NCI-H345 (cell line): ENCODE measurements around the gene ETV7.
A peak's percentile ranks its signal among the peaks of the same experiment; 100 is the strongest.
"Not testable (repeated sequence)": the region's sequence is repeated elsewhere in the genome, so short reads cannot be mapped to it uniquely, and the experiment has no call there.

Experiments
- DNase-seq: peaks from one replicate; lab custom pipeline; 2025; lab: John Stamatoyannopoulos, UW

Gene ETV7

DNA sequence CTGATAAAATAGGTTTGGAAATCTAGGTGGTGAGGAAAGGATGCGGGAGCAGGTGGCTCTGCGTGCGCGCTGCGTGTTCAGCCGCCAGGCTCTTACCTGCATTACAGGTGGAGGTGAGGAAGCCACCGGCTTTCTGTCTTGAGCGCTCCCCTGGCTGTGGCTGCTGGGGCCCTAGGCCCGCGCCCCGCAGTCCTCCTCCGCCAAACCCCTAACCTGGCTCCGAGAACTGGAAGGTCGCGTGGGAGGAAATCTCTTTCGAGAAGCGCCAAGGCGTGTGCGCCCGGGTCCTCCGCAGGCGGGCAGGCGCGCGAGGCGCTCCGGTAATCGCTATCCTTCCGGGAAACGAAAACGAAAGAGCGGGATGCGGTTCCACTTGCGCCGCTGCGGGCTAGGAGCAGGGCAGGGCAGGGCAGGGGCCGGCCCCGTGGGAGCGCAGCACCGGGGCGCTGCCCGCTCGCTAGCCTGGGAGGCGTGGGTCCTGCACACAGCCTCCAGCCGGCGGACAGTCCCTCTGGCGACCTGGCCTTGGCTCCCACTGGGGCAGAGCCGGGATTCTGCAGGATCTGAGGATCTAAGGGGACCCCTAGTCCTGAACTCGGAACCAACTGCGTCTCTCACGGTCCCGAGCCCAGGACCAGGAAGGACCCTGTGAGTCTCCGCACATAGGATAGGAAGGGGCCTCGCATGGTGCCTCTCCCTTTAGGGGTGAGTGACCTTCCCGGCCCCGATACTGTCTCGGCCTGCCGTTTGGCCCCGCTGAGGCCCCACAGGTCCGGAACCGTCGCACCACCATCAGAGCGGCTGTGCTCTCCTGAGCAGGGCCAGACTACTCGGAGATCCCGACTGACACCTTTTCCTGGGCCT is at the start of gene ETV7:
Gene ETV7 (minus strand): TSS at position 230 of the 864 bp plus-strand sequence. CDS start 128 bp downstream, at position 102.
- DNase-seq: no peak

DNA sequence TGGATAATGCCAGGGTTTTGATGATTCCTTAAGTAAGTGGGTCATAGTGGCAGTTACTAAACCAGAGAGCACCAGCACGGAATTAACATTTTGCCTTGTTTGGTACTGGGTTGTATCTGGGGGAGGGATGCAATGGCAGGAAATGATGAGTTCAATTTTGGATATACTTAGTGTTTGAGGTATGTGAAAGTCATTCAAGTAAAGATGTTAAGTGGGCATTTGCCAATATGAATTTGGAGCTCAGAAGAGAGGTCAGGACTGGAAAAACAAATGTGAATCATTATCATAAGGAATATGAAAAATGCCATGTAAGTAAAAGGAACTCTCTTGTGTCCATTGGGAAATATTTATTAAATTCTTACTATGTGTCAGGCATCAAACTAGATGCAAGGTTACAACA is 49.0 kb upstream of the ETV7 start:
- DNase-seq: no peak

DNA sequence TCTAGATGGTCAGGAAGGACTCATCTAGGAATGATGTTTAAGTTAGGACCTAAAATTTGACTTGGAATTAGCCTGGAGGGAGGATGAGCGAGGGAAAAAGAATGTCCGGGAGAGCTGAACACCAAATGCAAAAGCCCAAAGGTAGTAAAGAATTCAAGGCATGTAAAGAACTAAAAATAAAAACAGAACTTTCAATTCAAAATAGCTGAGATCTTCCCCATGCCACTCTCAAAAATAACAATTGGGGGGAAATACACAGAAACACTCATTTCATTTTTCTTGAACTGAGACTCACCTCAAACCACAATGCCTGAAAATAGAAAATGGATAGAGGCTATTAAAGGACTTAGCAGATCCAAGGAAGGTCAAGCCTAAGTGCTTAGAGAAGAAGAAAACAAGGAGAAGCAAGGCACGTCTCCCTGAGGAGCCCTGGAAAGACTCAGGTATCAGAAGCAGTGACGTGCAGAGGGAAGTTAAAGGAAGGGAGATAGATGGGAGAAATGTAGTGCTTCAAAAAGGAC is 44.7 kb upstream of the ETV7 start:
- DNase-seq: no peak

DNA sequence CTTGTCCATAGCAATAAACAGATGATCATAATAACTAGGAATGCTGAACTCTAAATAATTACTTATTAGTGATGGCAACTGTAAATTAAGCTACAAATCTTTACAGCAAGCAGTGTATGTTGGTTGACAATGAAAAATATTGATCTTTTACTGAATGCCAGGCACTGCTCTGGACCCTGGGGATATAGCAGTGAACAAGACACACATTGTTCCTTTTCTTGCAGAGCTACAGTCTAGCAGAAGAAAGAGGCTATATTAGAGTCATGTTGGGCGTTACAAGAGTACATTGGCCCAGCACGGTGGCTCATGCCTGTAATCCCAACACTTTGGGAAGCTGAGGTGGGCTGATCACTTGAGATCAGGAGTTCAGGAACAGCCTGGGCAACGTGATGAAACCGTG is 43.7 kb upstream of the ETV7 start:
- no peak for DNase-seq

DNA sequence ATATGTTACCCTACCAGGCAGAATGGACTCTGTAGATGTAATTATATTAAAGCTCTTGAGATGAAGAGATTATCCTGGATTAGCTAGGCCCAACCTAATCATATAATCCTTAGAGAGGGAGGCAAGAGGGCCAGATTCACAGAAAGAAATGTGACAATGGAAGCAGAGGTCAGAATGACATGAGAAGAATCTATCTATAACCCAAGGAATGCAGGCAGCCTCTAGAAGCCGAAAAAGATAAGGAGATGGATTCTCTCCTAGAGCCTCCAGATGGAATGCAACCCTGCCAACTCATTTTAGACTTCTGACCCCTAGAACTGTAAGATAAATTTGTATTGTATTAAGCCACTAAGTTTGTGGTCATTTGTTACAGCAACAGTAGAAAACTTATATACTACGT is 42.9 kb upstream of the ETV7 start:
- no peak for DNase-seq

DNA sequence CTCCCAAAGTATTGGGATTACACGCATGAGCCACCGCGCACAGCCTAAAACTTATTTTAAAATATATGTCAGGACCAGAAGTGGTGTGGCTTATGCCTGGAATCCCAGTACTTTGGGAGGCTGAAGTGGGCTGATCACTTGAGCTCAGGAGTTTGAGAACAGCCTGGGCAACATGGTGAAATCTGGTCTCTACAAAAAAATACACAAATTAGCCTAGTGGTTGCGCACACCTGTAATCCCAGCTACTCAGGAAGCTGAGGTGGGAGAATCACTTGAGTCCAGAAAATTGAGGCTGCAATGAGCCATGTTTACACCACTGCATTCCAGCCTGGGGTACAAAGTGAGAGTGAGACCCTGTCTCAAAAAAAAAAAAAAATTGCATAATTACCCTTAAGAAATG is 41.4 kb upstream of the ETV7 start:
- DNase-seq: no peak

DNA sequence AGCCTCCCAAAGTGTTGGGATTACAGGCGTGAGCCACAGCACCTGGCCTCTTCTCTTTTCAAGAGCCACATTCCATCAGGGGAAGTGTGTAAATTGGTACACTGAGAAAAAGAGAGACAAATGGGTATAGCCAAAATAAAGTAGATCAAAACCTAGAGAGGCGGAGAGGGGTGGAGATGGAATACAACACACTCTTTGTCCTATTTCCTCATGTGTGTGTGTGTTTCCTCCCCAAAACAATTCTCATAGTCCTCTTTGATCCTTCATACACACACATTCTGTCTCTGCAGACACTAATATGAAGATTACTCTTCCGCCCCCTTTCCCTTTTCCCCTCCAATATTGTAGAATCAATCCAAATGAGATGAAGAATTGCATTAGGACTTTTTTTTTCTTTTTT is 39.2 kb upstream of the ETV7 start:
- no peak for DNase-seq

DNA sequence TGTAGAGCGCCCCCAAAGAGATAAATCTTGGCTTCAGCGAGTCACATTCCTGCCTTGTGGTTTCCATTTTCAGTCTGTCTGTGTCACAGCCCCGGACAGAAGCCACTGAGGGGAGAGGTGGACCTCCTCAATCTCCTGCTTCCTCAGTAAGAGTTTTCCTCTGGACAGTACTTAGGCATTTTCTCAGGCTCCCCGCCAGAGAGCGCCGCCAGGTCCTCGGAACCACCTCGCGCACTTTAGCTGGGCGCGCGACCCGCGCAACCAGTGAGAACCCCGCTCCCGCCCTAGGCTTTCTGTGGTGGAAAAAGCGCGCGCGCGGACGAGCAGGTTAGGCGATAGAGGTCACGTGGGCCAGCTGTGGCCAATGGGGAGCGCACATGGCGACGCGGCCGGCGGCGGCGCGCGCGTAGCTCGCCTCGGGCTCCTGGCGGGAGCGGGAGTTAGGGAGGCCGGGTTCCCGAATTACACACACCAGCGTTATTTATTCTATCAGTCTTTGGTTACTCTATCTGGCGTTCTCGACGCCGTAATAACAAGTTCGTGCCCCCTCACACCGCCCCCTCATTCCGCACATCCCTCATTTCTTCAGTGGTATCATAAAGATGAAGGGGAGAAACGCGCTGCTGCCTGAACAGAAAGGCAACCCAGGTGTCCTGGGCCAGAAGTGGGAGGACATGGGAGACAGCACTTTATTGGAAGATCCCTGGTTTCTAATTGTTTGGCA is 35.8 kb upstream of the ETV7 start:
- DNase-seq: peak; percentile 99

DNA sequence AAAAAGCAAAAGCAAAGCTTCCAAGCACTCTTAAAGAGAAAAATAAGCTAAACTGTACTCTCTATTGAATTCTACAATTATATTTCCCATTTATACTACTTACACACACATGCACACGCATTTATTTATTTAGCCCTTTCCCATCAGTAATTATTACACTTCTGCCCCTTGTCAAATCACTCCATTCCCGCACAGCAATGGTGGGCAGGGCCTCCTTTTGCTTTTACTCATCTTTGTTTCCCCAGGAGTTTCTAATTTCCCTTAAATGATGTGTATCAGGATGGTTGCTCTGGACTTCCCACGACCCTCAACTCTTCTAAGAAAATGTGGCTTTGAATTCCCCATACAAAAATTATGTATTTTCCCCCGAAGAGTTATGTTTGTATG is 35.2 kb upstream of the ETV7 start:
- no peak for DNase-seq

DNA sequence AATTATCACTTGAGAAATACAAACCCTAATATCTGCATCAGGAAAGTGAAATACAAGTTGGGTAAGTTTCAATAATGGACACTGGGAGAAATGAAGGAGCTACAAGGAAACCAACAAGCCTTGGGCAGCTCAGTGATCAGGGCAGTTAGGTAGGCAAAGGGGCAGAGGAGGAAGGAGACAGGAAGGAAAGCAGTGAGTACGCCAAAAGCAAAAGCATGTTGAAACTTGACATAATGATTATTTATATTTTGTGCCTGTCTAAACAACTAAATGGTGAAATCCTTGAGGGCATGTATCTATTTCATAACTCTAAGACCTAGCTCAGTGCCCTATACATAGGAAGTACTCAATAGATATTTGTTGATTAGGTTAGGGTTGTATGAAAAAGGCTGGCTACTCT is 31.8 kb upstream of the ETV7 start:
- no peak for DNase-seq

DNA sequence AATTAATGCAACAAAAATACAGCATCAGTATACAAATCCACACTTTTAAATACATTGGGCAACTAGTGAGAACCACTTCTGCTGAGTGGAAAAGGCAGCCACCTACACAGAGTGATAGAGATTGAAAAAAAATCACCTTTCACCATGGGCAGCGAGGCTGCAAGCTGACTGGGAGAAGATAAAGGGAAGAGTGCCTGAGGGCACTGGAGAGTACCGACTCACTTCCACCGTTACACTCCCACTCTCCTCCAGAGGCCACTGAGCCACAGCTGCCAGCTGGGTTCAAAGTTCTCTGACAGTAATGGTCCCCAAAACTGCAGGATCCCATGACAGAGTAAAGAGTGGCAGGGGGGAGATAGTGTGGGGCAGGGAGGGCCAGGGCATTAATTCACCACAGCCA is 31.1 kb upstream of the ETV7 start:
- DNase-seq: peak; percentile 18

DNA sequence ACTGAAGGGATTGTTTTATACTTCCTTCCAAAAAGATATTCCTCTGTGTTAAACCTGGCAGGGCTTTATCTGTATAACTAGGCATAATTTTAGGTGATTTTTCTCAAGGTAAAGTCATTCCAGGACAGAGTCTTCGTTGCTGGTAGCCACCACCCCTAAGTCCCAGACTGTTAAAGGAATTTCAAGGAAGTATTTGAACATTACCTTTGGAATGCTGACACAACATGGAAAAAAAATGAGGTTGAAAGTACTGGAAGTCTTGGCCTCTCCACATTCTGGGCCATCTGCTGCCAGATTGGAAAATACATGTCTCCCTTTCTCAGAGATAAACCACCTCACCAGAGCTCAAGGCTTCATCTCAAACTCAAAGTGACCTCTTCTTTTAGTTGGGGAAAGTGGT is 27.0 kb upstream of the ETV7 start:
- no peak for DNase-seq

DNA sequence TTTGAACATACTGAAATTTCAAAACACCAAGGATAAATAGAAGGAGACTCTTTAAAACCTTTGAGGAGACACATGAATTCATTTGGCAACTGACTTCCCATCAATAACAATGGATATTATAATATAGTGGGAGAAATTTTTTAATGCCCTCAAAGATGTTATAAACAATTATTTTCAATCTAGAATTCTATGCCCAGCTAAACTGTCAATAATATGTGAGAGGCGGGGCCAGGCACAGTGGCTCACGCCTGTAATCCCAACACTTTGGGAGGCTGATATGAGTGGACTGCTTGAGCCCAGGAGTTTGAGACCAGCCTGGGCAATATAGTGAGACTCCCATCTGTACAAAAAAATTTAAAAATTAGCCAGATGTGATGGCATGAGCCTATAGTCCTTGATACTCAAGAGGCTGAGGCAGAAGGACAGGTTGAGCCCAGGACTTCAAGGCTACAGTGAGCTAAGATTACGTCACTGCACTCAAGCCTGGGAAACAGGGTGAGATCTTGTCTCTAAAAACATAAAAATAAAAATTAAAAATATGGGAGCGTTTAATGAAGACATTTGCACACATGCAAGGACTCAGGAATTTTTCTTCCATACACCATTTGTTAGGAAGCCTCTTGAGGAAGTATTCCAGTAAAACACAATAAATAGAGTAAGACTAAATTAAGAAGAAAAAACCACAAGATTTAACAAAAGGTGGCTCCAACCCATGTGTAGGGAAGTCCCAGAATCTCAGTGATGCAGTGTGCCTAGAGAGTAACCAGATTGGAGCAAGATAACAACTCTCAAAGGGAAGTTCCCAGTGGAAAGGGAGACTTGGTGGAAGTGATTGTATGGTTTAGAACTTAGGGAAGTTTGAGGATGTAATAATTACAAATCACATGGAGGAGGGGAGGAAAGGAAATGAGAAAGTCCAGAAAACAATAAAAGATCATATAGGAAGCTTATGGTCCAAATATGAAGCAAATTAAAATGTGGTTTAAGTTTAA is 26.3 kb upstream of the ETV7 start:
- no peak for DNase-seq

DNA sequence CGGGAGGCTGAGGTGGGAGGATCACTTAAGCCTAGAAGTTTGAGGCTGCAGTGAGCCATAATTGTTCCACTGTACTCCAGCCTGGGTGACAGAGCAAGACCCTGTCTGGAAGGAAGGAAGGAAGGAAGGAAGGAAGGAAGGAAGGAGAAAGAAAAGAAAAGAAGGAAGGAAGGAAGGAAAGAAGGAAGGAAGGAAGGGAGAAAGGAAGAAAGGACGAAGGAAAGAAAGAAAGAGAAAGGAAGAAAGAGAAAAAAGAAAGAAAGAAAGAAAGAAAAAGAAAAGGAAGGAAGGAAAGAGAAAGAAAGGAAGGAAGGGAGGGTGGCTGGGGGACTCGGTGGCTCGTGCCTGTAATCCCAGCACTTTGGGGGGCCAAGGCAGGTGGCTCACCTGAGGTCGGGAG is 22.2 kb upstream of the ETV7 start:
- DNase-seq: not testable (repeated sequence)

DNA sequence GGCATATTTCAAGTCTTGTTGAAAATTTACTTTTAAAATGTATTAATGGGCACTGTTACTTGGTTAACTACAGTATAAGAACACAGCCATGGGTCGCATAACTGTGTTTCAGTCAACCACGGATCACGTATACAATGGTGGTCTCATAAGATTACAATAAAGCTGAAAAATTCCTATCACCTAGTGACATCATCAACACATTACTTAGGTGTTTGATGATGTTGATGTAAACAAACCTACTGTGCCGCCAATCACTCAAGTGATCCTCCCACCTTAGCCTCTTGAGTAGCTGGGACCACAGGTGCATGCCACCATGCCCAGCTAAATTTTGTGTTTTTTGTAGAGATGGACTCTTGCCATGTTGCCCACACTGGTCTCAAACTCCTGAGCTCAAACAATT is 16.7 kb upstream of the ETV7 start:
- no peak for DNase-seq

DNA sequence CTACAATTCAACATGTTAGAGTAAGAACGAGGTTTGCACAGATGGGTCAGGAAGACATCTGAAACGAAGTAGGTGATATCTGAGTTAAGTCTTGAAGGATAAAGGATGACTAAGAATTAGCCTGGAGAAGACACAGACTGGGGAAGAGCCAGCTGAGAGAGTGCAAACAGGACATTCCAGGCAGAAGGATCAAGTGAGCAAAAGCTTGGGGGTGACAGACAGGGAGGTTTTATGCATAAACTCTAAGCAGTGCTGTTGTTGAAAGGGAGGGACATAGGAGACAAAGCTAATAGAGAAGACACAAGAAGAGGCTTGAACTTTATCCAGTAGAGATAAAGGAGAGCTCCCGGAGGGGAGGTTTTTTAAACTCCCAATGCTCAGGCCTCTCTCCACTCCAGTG is 15.0 kb upstream of the ETV7 start:
- no peak for DNase-seq

DNA sequence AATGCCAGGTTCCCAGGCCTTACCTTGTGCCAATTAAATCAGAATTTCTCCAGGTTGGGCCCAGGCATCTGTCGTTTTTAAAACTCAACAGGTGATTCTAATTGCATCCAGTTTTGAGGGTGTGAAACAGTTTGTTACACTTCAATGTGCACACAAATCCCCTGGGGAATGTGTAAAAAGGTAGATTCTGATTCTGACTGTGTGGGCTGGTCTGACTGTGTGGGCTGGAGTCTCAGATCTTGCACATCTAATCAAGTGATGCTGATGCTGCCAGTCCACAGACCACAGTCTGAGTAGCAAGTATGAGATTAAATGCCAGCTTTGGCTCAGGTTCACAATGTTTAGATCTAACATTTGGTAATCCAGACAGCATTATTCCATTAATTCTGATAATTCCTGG is 12.5 kb upstream of the ETV7 start:
- no peak for DNase-seq

DNA sequence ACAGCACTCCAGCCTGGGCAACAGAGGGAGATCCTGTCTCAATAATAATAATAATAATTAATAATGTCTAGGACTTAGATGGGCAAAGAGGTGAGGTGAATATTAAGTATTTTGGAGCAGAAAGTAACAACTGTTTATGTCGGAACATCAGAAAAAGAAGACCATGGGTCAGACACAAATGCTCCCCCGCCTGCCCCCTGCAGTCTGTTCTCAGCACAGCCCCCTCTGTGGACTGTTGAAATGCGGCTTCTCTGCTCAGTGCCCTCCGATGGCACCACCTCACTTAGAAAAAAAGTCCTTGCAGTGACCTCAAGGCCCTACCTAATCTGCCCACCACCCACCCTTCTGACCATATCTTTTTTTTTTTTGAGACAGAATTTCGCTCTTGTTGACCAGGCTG is 5.2 kb upstream of the ETV7 start:
- DNase-seq: no peak

DNA sequence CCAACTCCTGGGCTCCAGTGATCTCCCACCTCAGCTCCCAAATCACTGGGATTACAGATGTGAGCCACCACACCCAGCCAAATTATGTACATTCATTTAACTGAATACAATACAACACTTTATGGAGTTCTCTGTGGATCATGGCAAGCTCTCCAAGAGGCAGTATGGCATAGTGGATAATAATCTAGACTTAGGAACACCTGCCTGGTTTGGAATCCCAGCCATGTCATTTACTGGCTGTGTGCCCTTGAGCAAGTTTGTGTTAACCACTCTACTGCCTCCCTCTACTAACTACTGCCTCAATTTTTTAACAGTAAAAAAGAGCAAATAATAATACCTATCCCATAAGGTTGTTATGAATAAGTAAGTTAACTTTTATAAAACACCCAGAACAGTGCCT is 1.9 kb upstream of the ETV7 start:
- no peak for DNase-seq

DNA sequence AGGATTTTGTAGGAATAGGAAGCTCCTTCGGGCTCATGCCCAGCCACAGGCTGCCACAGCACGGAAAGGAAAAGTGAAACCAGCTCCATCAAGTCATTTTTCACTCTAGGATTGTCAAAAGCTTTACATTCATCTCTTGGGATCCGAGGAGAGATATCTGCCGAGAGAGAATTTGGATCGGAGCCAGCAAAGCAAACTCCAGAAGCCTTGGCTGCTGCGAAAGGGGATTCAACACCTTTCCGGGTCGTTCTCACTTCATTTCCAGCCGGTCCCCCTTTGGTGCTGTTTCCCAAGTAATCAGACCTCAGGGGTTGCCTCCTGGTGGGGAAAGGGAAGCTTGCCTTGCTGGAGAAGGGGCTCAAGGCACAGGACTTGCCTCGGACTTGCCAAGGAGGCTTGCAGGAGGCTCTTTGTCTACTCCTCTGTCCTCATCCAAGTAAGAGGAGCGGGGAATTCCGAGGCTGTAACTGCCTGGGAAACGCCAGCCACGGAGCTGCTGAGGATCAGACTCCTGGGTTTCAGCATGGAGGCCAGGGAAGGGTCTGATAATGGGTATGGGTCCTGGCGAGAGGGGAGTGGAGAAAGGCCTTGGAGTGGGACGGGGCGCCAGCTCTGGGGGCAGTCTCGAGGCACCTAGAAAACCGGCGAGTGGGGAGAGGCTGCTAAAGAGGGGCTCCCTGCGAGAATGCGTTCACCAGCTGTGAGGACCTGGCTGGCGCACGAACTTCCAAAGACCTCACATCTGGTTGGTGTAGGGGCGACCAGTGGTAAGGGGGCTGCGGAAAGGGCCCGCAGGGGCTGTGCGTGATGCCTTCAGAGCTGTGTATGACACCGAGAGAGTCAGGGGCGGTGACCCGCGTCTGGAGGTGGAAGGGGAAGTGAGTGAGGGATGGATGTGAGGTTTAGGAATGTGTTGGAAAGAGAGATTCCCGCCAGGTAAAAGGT is 702 bp downstream of the ETV7 start:
- peak; percentile 31 for DNase-seq

DNA sequence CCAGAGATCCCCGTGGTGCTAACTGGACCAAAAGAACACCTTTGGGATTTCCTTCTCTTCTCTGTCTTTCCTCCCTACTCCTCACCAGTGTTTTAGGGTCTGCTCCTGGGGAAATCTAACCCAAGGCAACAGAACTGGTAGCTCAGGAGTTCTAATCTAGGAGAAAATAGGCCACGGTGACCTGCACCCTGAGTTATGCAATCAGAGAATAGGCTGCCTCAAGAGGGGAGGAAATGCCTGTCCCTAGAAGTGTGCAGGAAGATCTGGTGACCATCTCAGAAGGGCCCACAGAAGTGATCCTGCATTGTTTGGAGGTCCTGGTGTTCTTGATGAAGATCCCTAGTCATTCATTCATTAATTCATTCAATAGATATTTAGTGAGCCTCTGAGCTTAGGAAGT is 3.4 kb downstream of the ETV7 start:
- DNase-seq: no peak
